GM19035 (cell line): ENCODE results near the gene TOR1AIP1.
"Not testable (repeated sequence)": the region's sequence is repeated elsewhere in the genome, so short reads cannot be mapped to it uniquely, and the experiment has no call there.

ENCODE experiments used
- ATAC-seq: cut with Tn5 transposase; IDR thresholded peaks from one replicate; pipeline ENCODE4 v1.9.1; 2021; ENCODE audit not compliant: unreplicated experiment

TOR1AIP1 gene, protein sequence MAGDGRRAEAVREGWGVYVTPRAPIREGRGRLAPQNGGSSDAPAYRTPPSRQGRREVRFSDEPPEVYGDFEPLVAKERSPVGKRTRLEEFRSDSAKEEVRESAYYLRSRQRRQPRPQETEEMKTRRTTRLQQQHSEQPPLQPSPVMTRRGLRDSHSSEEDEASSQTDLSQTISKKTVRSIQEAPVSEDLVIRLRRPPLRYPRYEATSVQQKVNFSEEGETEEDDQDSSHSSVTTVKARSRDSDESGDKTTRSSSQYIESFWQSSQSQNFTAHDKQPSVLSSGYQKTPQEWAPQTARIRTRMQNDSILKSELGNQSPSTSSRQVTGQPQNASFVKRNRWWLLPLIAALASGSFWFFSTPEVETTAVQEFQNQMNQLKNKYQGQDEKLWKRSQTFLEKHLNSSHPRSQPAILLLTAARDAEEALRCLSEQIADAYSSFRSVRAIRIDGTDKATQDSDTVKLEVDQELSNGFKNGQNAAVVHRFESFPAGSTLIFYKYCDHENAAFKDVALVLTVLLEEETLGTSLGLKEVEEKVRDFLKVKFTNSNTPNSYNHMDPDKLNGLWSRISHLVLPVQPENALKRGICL

DNA sequence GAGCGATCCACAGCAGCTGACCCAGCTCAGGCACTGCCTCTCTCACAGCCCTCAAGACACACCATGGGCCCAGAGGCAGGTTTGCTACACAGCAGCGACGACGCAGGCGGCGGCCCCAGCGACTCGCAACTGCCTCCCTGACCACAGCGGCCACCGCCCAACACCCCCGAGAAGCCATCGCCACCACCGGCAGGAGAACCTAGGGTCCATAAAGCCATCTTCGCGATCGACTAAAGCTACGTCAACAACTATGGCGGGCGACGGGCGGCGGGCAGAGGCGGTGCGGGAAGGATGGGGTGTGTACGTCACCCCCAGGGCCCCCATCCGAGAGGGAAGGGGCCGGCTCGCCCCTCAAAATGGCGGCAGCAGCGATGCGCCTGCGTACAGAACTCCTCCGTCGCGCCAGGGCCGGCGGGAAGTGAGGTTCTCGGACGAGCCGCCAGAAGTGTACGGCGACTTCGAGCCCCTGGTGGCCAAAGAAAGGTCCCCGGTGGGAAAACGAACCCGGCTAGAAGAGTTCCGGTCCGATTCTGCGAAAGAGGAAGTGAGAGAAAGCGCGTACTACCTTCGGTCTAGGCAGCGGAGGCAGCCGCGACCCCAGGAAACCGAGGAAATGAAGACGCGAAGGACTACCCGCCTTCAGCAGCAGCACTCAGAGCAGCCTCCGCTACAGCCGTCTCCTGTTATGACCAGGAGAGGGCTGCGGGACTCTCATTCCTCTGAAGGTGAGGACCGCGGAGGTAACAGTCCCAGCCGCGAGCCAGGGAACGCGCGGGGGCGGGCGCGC lies at the start of gene TOR1AIP1:
TSS of gene TOR1AIP1 (plus strand) at position 33 of the 787 bp plus-strand sequence. CDS start at position 251, 218 bp downstream.
- ATAC-seq = peak; percentile 77

DNA sequence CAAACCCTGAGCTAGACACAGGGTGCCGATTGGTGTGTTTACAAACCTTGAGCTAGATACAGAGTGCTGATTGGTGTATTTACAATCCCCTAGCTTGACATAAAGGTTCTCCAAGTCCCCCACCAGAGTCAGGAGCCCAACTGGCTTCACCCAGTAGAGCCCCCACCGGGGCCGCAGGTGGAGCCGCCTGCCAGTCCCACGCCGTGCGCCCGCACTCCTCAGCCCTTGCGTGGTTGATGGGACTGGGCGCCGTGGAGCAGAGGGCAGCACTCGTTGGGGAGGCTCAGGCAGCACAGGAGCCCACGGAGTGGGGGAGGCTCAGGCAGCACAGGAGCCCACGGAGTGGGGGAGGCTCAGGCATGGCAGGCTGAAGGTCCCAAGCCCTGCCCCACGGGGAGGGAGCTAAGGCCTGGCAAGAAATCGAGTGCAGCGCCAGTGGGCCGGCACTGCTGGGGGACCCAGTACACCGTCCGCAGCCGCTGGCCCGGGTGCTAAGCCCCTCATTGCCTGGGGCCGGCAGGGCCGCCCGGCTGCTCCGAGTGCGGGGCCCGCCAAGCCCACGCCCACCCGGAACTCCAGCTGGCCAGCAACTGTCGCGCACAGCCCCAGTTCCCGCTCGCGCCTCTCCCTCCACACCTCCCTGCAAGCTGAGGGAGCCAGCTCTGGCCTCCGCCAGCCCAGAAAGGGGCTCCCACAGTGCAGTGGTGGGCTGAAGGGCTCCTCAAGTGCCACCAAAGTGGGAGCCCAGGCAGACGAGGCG lies 45.2 kb upstream of the TOR1AIP1 start:
- not testable (repeated sequence) for ATAC-seq

DNA sequence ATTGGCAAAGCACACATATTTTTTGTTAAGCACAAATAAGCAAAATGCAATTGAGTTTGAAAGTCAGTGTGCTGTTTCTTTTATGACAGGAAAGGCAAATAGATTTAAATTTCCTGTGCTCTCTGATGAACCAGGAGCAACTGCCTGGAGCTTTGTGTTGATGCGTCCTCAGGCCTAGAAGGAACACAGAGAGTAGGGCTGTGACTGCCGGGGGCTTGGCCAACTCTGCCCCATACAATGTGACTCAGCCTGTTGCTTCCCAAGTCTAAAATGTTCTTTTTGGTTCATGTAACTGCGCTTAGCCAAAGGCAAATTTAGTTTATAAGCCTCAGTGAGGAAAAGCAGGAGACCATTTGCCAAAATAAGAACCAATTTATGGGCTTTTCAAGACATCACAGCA lies 42.0 kb upstream of the TOR1AIP1 start:
- no peak for ATAC-seq

DNA sequence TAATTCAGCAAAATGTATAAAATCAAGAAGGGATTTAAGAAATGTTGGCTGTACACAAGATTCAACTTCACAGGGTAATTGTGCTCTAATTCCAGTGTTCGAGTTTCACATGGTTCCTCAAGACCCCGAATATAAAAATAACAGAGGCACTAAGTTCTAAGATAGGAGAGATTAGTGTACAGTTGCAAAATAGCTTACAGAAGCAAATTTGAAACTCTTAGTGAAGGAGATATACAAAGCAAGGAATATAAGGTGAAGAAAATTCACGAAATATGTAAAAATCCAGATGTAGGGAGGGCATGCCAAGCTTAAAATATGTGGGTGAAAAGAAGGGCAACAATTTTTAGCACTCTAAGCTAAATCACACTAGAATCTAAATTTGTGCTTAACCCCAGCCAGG lies 33.9 kb upstream of the TOR1AIP1 start:
- ATAC-seq = no peak

DNA sequence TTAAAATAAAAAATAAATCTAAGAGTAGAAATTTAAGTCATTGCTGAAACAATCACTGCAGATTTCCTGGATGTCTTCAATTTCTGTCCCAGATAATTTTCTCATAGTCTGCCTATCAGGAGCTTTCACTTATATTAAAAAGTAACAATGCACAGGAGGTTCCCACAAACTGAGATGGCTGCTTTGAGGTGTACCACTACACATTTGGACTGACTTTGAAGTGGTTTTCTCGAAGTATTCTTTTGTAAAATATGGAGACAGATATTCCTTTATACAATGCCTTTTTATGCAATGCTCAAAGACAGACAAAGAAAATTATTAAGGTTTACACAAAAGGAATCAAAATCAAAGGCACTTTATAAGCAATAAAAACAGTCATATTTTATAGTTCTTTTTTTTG lies 29.0 kb upstream of the TOR1AIP1 start:
- no peak for ATAC-seq

DNA sequence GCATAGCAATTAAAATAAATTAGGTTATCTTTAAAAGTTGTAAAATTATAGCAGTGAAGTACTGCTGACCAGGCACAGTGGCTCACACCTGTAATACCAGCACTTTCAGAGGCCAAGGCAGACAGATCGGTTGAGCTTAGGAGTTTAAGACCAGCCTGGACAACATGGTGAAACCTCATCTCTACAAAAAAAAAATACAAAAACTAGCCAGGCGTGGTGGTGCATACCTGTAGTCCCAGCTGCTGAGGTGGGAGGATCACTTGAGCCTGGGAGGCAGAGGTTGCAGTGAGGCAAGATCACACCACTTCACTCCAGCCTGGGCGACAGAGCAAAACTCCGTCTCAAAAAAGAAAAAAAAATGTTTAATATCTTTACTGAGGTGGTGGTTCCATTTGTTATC lies 26.3 kb upstream of the TOR1AIP1 start:
- not testable (repeated sequence) for ATAC-seq

DNA sequence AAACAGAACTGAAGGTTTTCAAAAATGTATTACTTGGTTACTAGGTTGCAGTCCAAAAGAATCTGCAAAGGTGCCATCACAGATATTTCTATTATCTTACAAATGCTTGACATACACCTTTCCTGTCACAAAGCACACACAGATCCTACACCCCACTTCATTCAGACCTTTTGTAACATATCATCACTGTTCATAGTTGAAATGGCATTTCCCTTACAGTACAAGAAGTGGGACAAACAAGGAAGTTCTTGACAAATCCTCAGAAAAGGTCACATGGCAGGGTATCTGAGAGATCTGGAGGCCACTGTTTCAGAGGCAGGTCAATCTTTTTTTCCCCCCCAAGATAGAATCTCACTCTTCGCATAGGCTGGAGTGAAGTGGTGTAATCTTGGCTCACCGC lies 25.8 kb upstream of the TOR1AIP1 start:
- no peak for ATAC-seq

DNA sequence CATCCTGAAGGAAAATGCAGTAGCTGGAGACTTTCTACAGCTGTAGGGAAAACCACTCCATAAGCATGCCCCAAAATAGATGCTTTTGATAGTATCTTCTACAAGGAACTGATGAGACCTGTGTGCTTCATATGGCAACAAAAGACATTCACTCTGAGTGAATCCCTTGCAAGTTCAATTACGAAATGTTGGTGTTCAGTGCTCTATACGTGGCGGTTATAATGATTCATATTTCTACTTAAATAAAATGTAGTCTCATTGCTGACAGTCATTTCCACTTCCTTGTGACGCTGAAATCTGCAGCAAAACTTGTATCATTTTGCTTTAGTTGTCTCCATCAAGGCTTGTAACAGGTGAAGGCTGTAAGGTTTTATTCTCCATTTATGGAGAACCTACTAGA lies 25.1 kb upstream of the TOR1AIP1 start:
- no peak for ATAC-seq

DNA sequence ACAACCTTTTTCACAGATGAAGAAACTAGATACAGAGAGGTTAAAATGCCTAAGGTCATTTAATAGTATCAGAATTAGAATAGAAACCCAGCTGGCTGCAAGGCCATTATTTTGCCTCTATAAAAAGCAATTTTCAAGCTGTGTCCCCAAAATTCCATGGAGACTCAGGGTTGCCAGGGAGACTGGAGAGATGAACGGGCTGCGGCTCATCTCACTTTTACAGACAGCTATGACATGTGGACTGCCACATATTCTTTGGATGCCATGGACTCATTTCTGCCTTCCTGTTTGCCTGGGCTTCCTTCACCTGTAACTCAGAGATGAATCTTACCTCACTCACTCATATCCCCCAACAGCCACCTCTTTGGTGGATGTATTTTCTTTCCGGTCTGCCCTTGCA lies 21.4 kb upstream of the TOR1AIP1 start:
- ATAC-seq = no peak

DNA sequence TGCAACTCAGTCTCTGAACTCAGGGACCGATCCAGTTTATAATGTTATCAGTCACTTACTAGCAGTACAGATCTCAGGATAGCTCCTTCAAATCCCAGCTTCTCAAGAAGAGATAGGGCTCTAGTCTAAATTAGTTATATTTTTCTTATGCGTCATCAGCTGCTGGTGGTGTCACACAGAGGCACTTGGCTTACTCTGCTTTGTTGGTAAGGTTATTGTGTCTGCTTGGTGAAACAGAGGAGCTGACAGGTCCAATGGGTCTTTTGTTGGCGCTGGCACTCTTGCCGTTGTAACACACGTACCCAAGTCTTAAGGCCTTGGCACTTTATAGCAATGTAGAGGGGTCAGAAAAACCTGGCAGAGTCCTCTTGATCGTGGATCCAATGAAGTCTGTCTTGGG lies 16.7 kb upstream of the TOR1AIP1 start:
- ATAC-seq = no peak

DNA sequence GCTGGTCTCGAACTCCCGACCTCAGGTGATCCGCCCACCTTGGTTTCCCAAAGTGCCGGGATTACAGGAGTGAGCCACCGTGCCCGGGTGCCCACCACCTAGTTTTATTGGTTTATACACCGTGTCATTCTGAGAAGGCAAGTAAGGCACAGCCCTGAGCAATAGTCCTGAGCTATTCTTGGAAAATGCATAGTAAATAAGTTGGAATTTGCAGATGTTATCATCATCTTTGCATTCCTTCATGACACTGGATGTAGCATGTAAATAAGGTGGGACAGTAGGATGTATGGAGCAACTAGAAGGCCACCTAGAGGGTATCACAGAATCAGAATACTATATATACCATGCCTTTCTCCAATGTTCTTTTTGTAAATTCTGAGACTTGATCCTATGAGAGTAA lies 15.5 kb upstream of the TOR1AIP1 start:
- no peak for ATAC-seq

DNA sequence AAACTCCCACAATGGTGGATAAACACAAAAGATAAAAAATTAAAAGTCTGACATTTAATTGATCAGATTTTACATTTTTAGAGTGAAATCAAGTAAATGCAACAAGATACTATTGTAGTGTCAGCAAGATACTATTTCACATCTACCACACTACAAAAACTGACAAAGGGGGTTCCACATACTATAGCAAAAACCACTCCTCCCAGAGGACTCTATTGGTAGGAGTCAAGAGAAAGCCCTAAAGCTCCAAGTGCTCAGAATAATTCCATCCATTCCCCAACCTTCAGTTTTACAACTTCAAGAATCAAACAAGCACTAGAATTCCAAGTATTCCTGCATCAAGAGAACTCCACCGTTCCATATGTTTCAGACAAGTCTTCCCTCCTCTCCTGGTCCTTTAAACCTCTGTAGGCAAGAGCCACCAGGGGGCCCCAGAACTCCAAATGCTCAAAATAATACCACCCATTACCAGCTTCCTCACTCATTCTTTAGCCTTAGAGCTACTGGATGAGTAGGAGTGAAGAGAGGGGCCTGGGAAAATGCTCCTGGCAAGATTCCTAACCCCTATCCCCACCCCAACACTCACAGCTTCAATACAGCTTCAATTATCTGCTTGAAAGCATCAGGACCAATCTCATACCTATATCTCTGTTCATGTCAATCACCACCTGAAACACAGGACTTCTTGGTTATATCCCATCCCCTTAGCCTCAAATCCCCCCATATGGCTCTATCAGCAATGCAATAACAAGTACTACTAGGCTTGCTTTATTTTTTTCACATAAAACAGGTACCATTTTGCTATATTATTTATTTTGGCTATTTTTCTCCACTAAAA lies 14.4 kb upstream of the TOR1AIP1 start:
- ATAC-seq = no peak

DNA sequence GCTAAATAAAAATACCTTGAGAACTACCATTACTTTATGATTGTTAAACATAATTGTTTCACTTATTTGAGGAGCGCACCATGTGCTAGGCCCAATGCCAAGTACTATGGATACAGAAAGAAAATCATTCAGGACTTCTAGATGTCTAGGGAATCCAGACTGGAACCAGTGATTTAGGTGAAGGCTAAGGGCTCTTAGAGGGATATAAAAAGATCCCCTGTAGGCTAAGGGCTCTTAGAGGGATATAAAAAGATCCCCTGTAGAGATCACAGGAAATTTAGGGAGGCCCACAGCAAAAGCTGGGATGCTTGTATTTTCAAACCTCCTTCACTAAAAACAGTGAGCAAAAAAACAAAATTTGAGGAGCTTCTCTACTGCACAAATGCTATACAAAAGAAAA lies 11.2 kb upstream of the TOR1AIP1 start:
- ATAC-seq = no peak

DNA sequence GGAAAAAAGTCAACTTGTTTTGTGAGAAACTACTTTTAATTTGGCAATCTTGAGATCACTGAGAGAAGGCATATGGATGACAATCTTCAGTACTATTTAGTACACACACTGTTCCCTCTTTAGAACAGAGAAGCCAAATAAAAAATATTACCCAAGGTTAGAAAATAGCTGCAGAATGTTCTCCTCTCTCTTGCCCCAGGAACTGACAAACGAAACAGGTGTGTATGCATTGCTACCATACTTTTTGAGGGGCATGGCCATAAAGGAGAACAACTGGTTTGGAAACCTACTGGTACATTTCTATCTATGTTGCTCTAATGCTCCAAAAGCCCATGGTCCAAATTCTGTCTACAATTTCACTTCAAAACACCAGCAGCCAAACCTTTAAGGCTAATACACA lies 10.1 kb upstream of the TOR1AIP1 start:
- ATAC-seq = no peak

DNA sequence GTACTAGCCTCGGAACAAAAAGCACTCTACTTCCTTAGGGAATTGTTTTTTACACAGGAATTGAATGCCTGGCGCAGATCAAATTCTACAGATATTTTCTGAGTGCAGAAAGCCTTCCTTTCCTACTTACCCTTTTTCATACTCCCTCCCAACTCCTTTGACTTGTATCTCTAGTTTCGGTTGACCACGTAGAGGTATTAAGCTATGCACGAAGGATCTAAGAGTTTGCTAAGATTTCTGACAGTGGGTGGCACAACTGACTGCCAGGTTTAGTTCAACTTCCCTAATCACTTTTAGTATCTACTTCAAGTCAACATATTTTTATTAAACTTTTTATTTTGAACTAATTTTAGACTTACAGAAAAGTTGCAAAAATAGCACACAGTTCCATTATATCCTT lies 9.5 kb upstream of the TOR1AIP1 start:
- ATAC-seq = no peak

DNA sequence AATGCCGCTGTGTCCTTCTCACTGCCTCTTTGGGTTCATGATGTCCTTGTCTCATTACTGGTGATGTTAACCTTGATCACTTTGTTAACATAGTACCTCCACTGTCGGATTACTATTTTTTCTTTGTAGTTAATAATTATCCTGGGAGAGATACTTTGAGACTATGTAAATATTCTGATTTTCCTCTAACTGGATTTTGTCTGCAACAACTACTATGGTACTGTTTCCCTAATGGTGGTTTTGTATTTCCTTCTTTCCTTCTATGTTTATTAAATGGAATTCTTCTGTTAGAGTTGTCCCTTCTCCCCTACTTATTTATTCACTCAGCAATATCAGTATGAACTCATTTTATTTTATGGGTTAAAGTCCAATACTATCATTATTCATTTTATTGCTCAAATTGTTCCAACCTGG lies 8.6 kb upstream of the TOR1AIP1 start:
- no peak for ATAC-seq

DNA sequence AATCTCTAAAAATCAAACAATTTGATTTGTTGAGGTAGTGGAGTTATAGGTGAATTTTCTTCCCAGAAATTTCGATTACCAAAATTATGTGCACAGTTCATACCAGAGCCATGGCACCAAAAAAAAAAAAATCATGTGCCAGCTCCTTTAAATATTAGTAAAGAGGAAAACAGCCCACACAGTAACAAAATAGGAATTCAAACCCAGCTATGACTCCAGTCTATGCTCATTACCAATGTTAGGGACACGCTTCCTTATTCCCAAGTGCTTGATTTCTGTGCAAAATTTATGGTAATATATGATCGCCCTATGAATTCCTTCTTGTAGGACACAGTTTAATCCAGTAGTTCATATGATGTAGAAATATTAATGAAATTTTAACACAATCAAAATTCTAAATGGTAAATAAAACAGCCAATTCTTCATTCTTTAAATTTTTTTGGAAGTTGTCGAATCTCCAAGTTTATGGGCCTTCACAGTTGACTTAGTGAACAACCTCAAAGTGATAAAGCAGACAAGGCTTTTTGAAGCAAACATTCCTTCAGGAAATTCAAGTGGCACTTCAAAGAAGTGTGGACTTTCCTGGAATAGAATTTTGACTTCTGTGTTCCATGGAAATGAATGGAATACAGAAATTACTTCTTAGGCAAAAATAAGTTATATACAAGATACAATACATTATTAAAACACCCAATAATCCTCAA lies 6.3 kb upstream of the TOR1AIP1 start:
- ATAC-seq = no peak

DNA sequence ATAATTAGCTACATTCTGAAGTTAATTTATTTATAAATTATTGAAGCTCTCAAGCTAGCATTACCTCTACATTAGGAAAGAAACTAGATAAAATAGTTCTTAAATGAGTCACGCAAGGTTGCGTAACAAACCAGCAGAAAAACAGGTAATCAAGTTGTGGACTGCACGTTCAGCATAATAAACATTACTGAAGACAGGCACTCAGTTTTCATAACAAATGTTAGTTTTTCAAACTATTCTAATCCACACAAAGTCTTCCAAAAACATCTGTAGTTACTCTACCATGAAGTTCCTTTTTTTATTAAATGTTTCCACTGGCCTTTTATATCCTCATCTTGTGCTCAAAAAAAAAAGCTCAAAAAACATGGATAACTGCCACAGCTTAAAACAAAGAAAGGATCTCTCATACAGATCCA lies 5.8 kb upstream of the TOR1AIP1 start:
- no peak for ATAC-seq

DNA sequence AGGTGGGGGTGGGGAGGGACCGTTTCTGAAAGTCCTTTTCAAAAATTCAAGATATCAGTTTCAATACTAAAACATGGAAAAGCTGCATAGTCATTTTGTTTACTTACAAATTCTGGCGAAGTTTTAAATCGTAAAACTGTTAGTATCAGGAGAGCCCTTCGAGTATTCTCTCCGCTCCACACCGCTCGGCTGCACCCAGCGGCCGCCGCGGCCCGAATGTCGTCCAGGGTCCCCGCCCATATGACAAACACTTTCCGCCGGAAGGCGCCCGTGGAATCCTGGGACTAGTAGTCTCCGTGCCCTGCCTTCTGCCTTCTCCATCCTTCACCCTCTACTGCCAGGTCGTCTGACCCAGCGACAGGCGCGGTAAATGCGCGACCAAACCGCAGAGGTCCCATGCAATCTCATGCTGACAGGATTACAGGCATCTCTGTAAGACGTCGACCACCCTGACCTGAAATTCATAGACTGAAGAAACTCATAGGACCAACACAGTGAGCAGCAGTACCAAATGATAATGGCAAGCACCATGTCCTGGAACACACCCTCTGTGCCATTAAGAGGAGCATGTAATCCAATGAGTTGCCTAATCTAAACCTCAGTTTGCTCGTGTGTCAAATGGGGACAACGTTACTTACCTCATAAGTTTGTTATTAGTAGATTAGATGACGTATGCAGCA lies 4.4 kb upstream of the TOR1AIP1 start, which contains the start of gene TOR1AIP2:
TSS of gene TOR1AIP2 (minus strand) at position 218 of the 680 bp plus-strand sequence. CDS start 25,138 bp downstream, outside the sequence.
- ATAC-seq = peak; percentile 62
